ENCODE measurements around the gene RAF1.
A peak's percentile ranks its signal among the peaks of the same experiment; 100 is the strongest.
"Not testable (repeated sequence)": the region's sequence is repeated elsewhere in the genome, so short reads cannot be mapped to it uniquely, and the experiment has no call there.

RAF1 gene

GRCh38 chr3:12675115-12675810, 11.3 kb upstream of the RAF1 start:
- DNase-seq: no peak

GRCh38 chr3:12673956-12674736, 10.2 kb upstream of the RAF1 start:
- DNase-seq: not testable (repeated sequence)

GRCh38 chr3:12671120-12671450, 7.2 kb upstream of the RAF1 start:
- DNase-seq: no peak

- DNase-seq: no peak
Measured at GRCh38 chr3:12670365-12671119, 6.6 kb upstream of the RAF1 start.

- peak; percentile 53 to 58 for DNase-seq
Measured at GRCh38 chr3:12663401-12663935, 449 bp downstream of the RAF1 start.

- DNase-seq: peak; percentile 34 to 39
Measured at GRCh38 chr3:12662593-12663400, 1.1 kb downstream of the RAF1 start.

- no peak for DNase-seq
Measured at GRCh38 chr3:12661926-12662592, 1.9 kb downstream of the RAF1 start.

GRCh38 chr3:12661375-12661774, 2.5 kb downstream of the RAF1 start:
- not testable (repeated sequence) for DNase-seq

GRCh38 chr3:12660196-12660595, 3.7 kb downstream of the RAF1 start:
- DNase-seq: no peak

- DNase-seq: no peak
Measured at GRCh38 chr3:12659316-12660015, 4.5 kb downstream of the RAF1 start.

GRCh38 chr3:12658593-12659058, 5.3 kb downstream of the RAF1 start:
- no peak for DNase-seq

GRCh38 chr3:12656850-12657249, 7.1 kb downstream of the RAF1 start:
- no peak for DNase-seq

GRCh38 chr3:12656193-12656592, 7.7 kb downstream of the RAF1 start:
- no peak for DNase-seq

GRCh38 chr3:12655701-12656100, 8.2 kb downstream of the RAF1 start:
- no peak for DNase-seq

GRCh38 chr3:12653747-12654146, 10.2 kb downstream of the RAF1 start:
- no peak for DNase-seq

- DNase-seq: no peak
Measured at GRCh38 chr3:12648384-12648959, 15.4 kb downstream of the RAF1 start.

- no peak for DNase-seq
Measured at GRCh38 chr3:12644331-12644937, 19.5 kb downstream of the RAF1 start.

GRCh38 chr3:12643724-12644123, 20.2 kb downstream of the RAF1 start:
- no peak for DNase-seq

GRCh38 chr3:12643010-12643380, 20.9 kb downstream of the RAF1 start:
- DNase-seq: no peak

GRCh38 chr3:12640853-12641252, 23.1 kb downstream of the RAF1 start:
- not testable (repeated sequence) for DNase-seq
